DMS 273 (cell line): ENCODE results near the gene GRIN2A.
A peak's percentile ranks its signal among the peaks of the same experiment; 100 is the strongest.

ENCODE experiments used
- DNase-seq: peaks from one replicate; lab custom pipeline; 2025; ENCODE audit not compliant: unreplicated experiment; lab: John Stamatoyannopoulos, UW

The GRIN2A gene

DNA sequence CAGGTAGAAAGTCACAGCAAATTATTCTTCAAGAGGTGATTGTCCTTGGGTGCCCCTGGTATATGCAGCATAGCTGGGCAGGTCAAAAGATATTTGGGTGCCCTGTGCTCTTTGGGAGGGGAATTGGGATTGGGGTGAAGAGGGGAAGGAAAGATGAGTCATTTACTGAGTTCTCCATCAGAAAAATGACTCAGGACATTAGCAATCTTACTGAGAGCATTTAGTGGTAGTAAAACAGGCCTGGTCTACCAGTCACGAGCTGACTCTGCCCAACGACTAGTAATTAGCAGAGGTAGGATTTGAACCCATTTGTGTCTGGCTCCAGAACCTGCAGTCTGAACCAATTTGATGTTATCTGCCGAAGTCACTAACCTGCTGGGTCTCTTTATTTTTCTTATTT is 6.0 kb upstream of the GRIN2A start:
- DNase-seq: no peak

GRCh38 chr16:10181196-10182162 is 749 bp downstream of the GRIN2A start:
- DNase-seq: peak; percentile 81

DNA sequence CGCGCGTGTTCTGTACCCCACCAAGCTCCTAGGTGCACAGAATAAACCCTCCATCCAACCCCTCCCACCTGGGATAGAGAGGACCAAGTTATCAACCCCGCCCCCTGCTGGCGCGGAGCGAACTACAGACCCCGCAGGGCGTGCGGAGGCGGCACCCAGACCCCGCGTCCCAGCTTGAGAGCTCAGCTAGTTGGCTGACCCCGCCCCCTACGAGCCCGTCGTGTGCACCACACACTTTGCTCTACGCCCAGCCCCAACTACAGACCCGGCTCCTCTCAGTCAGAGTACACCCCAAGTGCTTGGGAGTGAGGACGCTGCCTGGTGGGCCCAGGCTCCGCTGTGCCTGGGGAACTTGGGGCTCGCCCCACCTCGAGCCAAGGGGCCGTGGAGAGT is 1.5 kb downstream of the GRIN2A start:
- DNase-seq: peak; percentile 63

- DNase-seq: no peak
These were observed 2.0 kb downstream of the GRIN2A start for GRCh38 chr16:10180042-10180770.

GRCh38 chr16:10178526-10178925 is 3.7 kb downstream of the GRIN2A start:
- no peak for DNase-seq

DNA sequence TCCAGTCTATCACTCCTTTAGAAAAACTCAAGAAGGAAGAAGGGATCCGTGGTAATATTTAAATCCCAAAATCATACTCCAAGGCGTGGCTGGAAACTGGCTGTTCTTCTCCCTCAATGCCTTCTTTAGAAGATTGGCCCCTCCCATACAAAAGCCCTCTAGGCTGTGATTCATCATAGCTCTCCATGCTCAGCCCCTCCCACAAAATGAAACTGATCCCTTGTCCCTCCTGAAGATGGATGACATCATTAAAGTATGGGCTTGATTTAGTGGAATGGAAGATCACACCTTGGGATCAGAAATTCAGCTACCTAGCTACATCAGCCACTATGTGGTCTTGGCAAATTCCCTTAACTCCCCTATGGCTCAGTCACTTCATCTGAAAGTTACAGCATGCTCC is 4.1 kb downstream of the GRIN2A start:
- DNase-seq: no peak

DNA sequence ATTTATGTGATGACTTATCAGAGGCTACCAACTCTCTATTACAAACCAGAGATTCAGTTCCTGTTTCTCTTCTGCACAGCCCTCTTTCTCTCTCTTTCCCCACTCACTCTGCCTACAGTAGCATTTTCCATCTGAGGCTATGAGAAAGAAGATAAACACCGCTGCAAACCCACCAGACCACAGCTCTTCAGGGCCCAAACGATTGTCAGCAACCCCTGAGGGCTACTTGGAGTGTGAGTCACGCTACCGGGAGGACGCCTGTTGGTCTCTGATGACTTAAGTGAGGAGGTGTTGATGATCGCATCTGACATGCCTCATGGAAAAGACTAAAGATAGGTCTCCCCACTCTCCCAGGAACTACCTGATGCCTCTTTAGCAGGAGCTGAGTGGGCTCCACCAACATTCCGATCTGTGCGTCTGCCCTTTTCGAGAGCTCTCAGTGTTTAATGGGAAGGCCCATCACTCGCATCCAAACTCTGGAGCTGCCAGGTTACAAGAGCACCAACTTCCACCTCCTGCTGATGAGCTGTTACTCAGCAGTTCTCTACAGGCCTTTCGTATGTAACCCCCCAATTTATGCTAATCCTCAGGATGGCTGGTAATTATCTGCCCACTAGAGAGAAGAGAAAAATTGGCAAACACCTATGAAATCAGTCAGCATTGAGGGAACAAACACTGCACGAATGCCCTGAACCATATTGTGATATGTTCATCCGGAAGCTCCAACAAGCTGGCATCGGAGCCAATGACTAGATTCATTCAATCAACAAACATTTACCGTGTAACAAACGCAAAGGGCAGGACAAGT is 9.2 kb downstream of the GRIN2A start:
- no peak for DNase-seq

DNA sequence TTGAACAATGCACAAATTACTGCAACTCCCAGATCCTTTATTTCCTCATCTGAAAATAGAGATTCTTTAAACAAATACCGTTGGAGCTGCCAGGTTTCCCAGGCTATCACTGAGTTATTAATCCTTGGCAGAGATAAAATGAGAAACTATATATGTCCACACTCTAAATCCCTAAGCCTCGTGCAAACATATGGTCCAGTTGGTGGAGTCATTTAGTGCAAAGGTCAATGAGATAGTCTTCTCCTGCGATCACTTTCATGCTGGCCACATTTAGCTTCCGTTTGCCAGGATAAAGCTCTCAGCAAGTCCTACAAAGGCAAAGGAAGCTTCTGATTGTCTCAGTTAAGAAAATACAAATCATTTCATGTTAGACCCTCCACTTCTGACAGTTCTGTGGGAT is 11.0 kb downstream of the GRIN2A start:
- no peak for DNase-seq

DNA sequence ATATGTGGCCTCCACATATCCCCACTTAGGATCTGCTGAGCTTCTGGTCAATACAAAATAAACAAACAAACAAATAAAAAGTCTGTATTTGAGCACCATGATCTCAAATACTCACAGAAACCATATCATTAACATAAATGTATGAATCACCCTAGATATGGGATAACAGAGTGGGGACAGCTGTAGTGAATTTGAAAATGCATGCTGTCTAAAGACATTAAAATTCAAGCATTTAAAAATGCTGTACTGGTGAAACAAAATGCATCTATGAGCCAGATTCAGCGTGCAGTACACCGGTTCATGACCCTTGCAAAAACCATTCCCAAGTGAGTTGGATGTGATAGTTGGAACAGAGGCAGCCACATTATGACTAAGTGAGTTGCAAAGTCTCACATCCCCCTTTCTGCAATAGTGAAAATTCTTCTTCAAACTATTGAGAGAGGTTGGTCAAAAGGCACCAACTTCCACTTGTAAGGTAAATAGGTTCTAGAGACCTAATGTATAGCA is 12.3 kb downstream of the GRIN2A start:
- no peak for DNase-seq

- no peak for DNase-seq
These were observed 13.2 kb downstream of the GRIN2A start for GRCh38 chr16:10169031-10169430.

DNA sequence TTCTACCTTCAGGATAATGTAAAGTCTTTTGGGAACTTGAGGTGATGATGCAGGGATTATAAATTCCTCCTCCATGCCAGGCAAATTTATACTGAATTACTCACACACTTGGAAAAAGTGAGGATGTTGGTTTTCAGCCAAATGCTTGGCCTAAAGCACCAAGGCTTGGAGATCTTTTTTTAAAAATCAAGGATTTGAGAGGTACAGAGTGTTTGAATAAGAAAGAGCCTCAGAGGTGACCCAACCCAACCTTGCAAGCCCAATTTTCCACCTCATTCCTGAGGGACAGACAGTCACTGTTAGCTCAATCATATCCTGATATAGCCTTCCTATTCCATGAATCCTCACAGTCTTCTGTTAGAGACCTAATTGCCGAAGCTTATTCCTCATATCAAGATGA is 14.0 kb downstream of the GRIN2A start:
- no peak for DNase-seq

- DNase-seq: no peak
These were observed 16.6 kb downstream of the GRIN2A start for GRCh38 chr16:10165643-10166042.

GRCh38 chr16:10162981-10163380 is 19.2 kb downstream of the GRIN2A start:
- DNase-seq: no peak

- no peak for DNase-seq
These were observed 26.1 kb downstream of the GRIN2A start for GRCh38 chr16:10156099-10156498.

GRCh38 chr16:10154389-10154788 is 27.8 kb downstream of the GRIN2A start:
- no peak for DNase-seq

- DNase-seq: no peak
These were observed 28.2 kb downstream of the GRIN2A start for GRCh38 chr16:10153985-10154384.

GRCh38 chr16:10151718-10152117 is 30.5 kb downstream of the GRIN2A start:
- no peak for DNase-seq

GRCh38 chr16:10150906-10151305 is 31.3 kb downstream of the GRIN2A start:
- no peak for DNase-seq

DNA sequence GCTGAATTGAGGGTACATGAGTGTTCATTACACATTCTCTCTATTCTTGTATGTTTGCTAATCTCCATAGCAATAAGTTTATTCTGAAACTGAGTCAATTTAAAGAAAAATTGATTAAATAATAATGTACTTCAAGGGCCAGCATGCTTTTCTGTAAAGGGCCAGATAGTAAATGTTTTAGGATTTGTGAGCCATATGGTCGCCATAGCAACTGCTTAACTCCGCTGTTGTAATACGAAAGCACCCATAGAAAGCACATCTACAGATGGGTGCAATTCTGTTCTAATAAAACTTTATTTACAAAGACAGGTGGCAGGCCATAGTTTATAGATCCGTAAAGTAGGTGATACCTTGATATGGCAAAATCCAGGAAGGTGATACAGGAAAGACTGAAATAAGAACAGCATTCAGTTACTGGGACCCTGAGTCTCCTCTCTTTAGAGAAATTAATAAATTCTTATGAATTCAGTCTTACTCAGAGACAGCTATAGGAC is 36.6 kb downstream of the GRIN2A start:
- DNase-seq: no peak

DNA sequence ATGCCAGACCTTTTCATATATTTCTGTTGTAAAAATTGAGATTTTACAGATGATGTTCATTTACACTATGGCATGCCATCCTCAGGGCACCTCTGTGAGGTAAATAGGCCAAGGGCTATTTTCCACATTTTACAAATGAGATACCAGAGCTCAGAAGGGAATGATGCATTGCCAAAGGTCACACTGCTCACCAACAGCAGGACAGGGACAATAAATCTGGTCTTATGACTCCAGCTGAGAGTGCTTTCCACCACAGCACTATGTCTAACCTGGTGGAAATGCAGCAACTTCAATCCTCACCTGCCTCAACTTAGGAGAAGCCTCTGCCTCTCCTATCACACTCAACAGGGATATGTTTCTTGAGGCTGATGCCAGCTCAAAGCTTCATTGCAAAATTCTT is 40.6 kb downstream of the GRIN2A start:
- DNase-seq: no peak

DNA sequence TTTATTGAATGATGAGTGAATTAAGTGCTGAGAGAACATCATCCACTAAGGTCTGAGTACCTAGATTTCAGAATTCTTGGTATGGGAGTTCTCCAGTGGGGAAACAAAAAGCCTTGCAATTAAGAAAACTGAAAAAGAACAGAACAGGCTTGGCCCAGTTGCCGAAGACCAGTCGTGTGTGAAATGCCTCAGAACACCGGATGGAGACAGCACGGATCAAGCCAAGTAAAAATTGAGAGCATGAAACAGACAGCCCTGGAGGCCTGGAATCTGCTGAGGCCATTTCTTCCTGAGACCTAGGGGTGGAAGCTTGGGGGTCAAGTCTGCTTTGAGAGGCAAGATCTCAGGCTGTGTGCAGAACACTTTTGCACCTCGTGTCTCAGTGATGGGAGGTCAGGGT is 43.3 kb downstream of the GRIN2A start:
- no peak for DNase-seq
